ENCODE results near the gene IDNK. TPM values are rescaled to one million over a fixed set of nuclear protein-coding genes. Genes with fewer than 3 reads are reported as not detected.

Gene IDNK
- total RNA-seq, 2 donors from 2014 or later: 3.4 to 3.5 TPM

DNA sequence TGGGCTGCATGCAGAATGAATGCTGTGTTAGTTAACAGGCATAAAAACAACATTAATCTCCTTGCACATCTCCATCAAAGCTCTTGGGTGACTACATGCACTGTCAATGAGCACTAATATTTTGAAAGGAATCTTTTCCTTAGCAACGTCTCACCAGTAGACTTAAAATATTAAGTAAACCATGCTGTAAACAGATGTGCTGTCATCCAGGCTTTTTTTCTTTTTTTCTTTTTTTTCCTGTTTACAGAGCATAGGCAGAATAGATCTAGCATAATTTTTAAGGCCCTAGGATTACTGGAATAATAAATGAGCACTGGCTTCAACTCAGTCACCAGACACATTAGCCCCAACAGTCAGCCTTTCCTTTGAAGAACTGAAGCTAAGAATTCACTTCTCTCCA is 48.5 kb downstream of the IDNK start:
- DNase-seq (no peak), ATAC-seq (no peak)
- intact Hi-C loops (cut with DNase I): no loop called here

DNA sequence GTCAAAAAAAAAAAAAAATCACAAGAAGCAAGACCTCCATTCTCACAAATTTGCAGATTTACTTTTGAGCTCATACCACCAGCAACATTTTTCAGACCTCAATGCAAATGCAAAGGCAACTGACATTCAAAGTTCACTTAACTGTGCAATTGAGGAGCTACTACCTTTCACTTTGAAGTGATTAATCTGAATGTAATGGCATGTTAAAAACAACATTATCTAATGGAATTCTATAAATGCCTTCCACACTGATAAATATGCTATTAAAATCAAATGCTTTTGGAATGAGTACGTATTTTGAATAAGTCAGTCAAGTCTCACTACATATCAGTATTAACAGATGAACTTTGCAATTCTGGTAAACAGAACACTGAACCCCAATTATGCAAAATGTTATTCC is 52.5 kb downstream of the IDNK start:
- no peak for DNase-seq
- intact Hi-C loops (cut with DNase I): no loop called here
- ATAC-seq: no peak

DNA sequence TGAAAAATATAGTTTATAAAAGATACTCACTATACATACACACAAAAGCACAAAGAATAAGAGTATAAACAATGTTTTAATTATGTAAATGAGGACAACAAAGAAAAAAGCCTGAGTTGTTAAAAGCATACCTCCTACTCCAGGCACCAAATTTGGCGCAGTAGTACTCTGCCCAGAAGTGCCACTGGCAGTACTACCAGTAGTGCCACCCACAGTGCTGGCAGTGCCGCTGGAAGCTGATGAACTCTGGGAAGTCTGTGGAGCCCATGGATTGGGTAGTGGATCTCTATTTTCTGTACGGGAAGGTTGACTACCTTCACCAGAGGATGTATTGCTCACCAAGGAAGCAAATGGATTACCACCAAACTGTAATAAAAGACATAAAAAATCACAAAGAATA is 54.7 kb downstream of the IDNK start:
- ATAC-seq (no peak), DNase-seq (no peak)
- intact Hi-C loops (cut with DNase I): no loop called here

DNA sequence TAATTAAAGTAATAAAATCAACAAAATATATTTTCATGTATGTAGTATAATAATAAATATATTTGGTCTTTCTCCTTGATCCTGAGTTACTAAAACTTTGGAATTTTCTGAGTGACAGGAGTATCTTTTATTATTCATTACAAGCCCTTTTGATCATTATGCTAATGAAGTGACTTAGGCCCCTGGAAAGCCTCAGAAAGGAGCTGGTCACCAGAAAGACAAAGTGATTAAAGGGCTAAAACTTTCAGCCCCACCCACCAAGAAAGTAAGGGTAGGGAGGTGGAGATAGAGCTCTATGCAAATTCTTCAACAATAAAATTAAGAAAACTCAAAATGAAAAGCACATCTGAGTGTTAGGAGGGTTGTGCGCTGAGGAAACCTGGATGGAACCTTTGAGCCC is 57.3 kb downstream of the IDNK start:
- intact Hi-C loops (cut with DNase I): no loop called here
- DNase-seq (no peak), ATAC-seq (no peak)

DNA sequence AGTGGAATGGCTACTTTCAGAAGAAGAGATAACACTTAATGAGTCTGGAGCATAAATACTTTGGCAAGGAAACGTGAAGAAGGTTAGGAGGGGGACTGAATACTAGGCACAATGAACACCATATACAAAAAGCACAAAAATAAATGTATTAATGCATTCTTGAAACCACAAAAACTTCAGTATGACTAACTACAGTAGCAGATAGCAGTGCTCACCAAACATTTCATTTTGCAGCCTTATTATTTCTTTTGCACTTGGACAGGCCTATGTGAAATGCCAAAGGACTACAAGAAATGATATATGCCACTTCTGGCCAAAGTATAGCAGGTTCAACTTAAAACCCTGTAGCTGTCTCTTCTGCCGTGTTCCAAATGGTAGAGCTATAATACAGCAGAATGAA is 58.5 kb downstream of the IDNK start:
- ATAC-seq (no peak), DNase-seq (no peak)
- intact Hi-C loops (cut with DNase I): no loop called here

DNA sequence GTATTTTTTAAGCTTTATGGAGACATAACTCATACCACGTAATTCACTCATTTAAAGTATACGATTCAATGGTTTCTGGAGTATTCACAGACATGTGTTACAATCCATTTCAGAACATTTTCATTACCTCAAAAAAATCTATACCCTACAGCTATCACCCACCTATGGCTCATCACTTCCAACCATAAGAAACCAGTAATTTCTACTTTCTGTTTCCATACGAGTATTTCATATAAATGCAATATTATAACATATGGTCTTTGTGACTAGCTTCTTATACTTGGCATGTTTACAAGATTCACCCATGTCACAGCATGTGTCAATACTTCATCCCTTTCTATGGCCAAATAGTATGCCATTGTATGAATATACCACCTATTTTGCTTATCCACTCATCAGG is 66.0 kb downstream of the IDNK start:
- intact Hi-C loops (cut with DNase I): no loop called here
- no peak for DNase-seq
- ATAC-seq: no peak

DNA sequence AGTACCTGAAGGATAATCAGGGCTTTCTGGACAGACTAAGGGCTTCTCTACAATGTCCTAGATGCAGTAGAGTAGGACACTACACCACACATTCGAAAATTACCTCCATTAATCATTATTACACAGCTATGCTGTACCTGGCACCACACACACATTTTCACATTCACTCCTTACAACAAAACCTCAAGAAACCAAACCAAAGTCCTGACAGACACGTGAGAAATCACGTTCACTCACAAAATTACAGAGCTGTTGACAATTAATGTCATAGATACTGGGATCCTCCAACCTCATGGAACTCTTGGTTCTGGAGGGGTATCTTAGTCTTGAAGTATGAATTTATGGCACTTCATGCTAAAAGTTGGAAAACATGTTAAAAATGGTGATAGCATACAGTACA is 68.5 kb downstream of the IDNK start:
- DNase-seq (no peak), ATAC-seq (no peak)
- intact Hi-C loops (cut with DNase I): no loop called here

Other genes with a start within 250 kb of the IDNK start
- gene FRMD3, start 84.7 kb upstream of the IDNK start, total RNA-seq: 10 to 100 TPM; 40.0 to 63.6 TPM
- gene UBQLN1, start 84.8 kb downstream of the IDNK start, total RNA-seq: 10 to 100 TPM; 73.3 to 87.9 TPM
- gene GKAP1, start 194.6 kb downstream of the IDNK start, total RNA-seq: 10 to 100 TPM; 12.5 to 18.3 TPM

All from left cardiac atrium (tissue), 4 donors.